GM18907 (cell line): ENCODE measurements around the gene MTG1.
"Not testable (repeated sequence)": the region's sequence is repeated elsewhere in the genome, so short reads cannot be mapped to it uniquely, and the experiment has no call there.

Experiments
- ATAC-seq: cut with Tn5 transposase; IDR thresholded peaks from one replicate; pipeline ENCODE4 v1.9.1; 2021; ENCODE audit warnings: mild to moderate bottlenecking, moderate library complexity; ENCODE audit not compliant: unreplicated experiment

Gene MTG1

GRCh38 chr10:133377025-133377817, 16.7 kb upstream of the MTG1 start:
- ATAC-seq, result no peak

GRCh38 chr10:133377818-133378250, 16.1 kb upstream of the MTG1 start:
- no peak for ATAC-seq

GRCh38 chr10:133378251-133379096, 15.5 kb upstream of the MTG1 start:
- peak; percentile 43 for ATAC-seq

GRCh38 chr10:133379152-133379800, 14.7 kb upstream of the MTG1 start, which contains the start of gene PAOX:
Gene PAOX (plus strand): TSS chr10:133379262. CDS start chr10:133379317, 55 bp downstream.
- ATAC-seq, result peak; percentile 54

DNA sequence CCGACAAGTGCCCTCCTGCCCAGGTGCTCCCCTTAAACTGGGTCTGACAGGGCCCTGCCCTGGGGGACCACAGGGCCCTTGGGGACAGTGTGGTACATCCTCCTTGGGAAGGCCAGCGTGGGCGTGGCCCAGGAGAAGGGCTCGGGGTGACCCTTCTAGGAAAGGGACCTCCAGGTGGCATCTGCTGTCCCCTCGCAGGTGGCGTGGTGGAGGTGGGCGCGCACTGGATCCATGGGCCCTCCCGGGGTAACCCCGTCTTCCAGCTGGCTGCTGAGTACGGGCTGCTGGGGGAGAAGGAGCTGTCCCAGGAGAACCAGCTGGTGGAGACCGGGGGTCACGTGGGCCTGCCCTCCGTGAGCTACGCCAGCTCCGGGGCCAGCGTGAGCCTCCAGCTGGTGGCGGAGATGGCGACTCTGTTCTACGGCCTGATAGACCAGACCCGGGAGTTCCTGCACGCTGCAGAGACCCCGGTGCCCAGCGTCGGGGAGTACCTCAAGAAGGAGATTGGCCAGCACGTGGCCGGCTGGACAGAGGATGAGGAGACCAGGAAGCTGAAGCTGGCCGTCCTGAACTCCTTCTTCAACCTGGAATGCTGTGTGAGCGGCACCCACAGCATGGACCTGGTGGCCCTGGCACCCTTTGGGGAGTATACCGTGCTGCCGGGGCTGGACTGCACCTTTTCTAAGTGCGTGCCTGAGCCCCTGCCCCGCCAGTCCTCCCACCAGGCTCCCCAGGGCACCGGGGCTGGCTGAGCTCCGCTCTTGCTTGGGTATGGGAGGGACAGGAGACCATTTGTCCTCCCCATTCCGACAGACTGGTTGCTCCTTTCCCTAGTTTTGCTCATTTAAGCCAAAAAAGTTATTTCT, 13.9 kb upstream of the MTG1 start:
- no peak for ATAC-seq

- no peak for ATAC-seq
Observed at GRCh38 chr10:133381036-133381435, 12.9 kb upstream of the MTG1 start.

GRCh38 chr10:133383551-133383950, 10.4 kb upstream of the MTG1 start:
- no peak for ATAC-seq

- ATAC-seq, result no peak
Observed at GRCh38 chr10:133384071-133384470, 9.9 kb upstream of the MTG1 start.

- ATAC-seq, result no peak
Observed at GRCh38 chr10:133385214-133385613, 8.7 kb upstream of the MTG1 start.

DNA sequence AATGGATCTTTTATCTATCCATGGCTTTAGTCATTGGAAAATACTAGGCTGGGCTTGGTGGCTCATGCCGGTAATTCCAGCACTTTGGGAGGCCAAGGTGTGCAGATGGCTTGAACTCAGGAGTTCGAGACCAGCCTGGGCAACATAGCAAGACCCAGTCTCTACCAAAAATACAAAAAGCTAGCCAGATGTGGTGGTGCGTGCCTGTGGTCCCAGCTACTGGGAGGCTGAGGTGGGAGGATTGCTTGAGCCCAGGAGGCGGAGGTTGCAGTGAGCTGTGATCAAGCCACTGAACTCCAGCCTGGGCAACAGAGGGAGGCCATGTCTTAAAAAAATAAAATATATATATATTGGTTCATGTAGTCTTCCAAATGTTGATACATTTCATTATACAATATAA, 7.0 kb upstream of the MTG1 start:
- ATAC-seq, result not testable (repeated sequence)

GRCh38 chr10:133388236-133388972, 5.6 kb upstream of the MTG1 start:
- ATAC-seq, result peak; percentile 5

DNA sequence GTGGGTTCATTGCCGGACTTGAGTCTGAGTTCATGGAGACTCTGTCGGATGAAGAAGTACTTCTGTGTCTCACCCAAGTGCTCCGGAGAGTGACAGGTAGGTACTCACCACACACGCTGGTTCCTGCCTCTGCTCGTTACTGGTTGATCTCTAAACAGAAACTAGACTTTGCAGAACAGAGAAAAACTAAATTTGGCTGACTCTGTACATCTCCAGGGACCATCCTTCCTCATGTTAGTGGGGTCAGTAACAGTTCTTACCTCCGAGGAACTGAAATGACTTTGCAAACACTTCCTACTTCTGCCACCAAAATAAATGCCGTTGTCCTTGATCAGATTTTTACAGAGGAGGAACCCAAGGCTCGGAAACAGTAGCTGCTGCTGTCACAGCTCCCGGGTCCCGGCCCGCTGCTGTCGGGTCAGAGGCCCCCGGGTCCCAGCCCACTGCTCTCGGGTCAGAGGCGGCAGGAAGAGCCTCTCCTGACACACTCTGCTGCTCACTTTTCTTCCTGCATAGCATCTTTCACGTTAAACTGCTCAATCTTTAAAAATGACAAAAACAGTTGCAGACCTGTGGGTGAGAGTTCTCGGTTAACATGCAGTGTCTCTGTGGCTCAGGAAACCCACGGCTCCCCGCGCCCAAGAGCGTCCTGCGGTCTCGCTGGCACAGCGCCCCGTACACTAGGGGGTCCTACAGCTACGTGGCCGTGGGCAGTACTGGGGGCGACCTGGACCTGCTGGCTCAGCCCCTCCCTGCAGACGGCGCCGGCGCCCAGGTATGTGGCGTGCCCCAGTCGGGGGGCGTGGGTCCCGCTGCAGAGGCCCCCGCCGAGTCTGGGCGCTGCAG, 4.8 kb upstream of the MTG1 start:
- peak; percentile 84 for ATAC-seq

DNA sequence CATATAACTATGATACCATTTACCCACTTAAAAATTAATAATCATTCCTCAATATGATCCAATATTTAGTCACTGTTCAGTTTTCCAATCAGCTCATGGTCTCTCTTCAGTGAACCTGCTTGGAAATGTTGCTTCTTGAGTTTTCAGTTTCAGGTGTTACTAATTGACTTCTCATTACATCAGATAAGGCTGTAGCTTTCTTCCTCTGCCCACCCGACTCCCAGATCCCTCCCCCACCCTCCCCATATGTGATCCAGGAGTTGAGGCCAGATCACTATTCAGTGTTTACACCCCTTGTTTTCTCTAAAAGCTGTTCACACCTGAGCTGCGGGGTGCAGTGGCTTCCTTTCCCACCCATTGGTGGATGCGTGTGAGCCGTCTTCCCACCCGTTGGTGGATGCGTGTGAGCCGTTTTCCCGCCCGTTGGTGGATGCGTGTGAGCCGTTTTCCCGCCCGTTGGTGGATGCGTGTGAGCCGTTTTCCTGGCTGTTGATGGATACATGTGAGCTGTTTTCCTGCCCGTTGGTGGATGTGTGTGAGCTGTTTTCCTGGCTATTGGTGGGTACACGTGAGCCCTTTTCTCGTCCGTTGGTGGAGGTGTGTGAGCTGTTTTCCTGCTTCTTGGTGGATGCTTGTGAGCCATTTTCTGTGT, 3.2 kb upstream of the MTG1 start:
- ATAC-seq, result no peak

GRCh38 chr10:133391249-133391635, 2.7 kb upstream of the MTG1 start:
- no peak for ATAC-seq

GRCh38 chr10:133391761-133392518, 2.0 kb upstream of the MTG1 start:
- no peak for ATAC-seq

DNA sequence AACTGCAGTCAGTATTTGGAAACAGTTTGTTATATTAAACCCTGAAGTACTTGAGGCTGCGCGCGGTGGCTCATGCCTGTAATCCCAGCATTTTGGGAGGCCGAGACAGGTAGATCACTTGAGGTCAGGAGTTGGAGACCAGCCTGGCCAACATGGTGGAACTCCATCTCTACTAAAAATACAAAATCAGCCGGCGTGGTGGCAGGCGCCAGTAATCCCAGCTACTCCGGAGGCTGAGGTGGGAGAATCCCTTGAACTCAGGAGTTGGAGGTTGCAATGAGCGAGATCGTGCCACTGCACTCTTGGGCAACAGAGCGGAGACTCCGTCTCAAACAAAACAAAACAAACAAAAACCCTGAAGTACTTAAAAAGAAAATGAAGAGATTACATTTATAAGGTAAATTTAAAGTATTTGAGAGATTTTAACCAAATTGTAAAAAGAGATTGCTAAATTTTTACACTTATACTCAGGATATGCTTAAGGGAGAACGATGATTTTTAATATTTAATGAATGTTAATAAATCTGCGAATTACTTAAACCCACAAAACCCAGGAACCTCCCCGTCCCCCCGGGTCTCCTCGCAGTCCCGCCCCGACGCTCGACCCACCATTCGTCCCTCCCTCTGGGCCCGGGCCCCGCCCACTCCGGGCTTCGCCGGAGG, 425 bp upstream of the MTG1 start:
- ATAC-seq, result no peak

- ATAC-seq, result no peak
Observed at GRCh38 chr10:133394801-133395221, 854 bp downstream of the MTG1 start.
